ENCODE measurements around the gene DYNC2H1.
"Not testable (repeated sequence)": the region's sequence is repeated elsewhere in the genome, so short reads cannot be mapped to it uniquely, and the experiment has no call there.

DYNC2H1 gene

DNA sequence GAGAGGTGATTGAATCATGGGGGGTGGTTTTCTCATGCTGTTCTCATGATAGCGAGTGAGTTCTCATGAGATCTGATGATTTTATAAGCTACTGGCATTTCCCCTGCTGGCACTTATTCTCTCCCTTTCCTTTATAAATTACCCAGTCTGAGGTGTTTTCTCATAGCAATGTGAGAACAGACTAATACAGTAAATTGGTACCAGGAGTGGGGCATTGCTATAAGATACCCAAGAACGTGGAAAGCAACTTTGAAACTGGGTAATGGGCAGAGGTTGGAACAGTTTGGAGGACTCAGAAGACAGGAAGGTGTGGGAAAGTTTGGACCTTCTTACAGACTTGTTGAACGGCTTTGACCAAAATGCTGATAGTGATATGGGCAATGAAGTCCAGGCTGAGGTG, 265.0 kb downstream of the DYNC2H1 start:
- DNase-seq, result not testable (repeated sequence)

DNA sequence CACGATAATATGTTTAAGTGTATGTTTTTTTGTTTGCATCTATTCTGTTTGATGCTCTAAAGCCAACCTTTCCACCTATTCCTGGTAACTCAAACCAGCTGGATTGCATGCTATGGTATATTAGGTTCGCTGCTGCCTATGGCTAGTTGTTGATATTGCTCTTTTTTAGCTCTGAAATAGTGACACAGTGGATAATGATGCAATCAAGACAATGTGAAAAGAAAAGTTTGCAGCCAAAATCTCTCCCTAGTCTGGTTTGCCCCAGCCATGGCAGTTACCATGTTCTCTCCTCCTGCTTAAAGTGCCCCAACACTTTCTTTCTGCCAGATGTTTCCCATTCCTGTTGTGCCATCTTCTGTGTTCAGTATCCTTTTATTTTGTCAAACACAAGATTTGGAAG, 269.7 kb downstream of the DYNC2H1 start:
- DNase-seq, result no peak

GRCh38 chr11:103380031-103380430, 270.8 kb downstream of the DYNC2H1 start:
- DNase-seq, result no peak

- no peak for DNase-seq
These were observed 275.4 kb downstream of the DYNC2H1 start for GRCh38 chr11:103384652-103385051.

GRCh38 chr11:103395612-103396011, 286.4 kb downstream of the DYNC2H1 start:
- DNase-seq, result peak; percentile 62

DNA sequence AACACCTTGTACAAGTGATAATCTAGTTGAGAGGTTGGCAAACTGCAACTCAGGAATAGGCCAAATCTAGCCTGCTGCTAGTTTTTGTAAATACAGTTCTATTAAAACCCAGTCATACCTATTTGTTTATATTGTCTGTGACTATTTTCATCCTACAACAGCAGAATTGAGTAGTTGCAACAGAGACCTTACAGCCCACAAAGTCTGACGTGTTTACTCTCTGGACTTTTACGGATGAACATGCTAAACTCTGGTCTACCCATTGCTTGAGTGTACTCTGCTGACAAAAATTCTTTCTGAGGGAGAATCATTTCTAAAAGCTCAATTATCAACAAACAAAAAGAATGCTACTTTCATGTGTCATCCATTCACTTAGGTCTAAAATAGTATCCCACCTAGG, 287.0 kb downstream of the DYNC2H1 start:
- no peak for DNase-seq

DNA sequence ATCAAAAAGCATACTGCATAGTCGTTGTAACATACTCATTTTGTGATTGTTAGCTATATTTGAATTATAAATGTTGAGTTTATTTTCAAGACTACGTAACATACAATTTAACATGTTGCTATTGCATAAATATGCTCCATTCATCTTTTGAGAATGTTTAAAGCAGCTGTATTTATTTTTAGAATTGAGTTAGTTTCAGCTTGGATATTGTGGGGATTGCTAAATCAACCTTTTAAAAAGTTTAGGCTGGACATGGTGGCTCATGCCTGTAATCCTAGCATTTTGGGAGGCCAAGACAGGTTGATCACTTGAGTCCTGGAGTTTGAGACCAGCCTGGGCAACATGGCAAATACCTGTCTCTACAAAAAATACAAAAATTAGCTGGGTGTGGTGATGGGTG, 288.1 kb downstream of the DYNC2H1 start:
- no peak for DNase-seq

DNA sequence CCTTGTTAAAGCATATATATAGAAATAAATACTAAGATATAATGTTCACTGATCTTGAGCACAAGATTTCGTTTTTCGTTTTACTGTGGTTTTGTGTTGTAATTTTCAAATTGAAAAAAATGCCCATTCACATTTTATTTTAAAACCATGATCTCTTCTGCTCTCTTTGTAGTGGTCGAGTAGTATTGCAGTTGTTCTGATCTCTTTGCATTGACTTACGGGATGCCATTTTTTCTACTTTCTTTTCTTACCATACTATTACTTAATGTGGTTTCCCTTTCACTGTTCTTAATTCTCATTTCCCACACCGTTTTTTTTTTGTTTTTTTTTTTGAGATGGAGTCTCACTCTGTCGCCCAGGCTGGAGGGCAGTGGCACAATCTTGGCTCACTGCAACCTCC, 289.6 kb downstream of the DYNC2H1 start:
- no peak for DNase-seq

DNA sequence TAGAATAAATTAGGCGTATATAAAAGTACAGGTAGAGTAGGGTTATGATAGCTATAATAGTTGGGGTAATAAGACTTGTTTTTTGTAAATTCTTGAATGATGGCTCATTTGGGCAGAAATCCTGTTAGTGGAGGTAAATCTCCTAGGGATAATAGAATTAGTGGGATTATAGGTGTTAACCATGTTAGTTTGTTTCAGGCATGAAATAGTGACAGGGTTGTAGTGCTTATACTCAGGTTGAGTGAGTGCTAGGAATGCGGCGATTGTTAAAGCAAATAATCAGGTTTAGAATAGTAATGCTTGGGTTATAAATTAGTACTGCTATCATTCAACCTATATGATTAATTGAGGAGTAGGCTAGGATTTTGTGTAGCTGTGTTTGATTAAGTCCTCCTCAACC, 297.1 kb downstream of the DYNC2H1 start:
- no peak for DNase-seq

GRCh38 chr11:103407641-103408040, 298.4 kb downstream of the DYNC2H1 start:
- no peak for DNase-seq

DNA sequence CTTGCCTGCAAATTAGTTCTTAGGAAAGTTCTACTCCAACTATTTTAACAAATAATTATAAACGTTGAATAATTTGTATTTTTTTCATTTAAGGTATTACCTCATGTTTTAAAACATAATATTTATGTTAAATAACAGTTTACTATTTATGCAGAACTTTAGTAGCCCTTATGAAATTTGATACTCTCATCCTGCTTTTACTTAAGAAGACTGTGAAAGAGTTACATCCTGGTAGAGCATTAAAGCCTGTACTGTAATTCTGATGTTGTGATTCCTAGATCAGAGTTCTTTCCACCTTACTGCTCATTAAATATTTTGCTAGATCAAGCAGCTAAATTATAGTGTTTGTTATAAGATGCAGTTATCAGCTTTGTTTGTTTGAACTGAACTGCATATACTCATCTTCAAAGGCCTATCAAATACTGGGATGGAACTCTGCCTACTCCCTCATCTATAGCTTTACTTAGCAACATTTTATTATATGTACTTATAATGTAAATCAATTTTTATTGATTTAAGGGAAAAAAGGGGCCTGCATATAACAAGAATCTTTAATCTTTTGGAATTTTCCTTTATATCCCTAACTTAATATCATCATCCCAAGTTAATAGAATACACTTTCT, 304.2 kb downstream of the DYNC2H1 start:
- DNase-seq, result no peak

GRCh38 chr11:103418014-103418413, 308.8 kb downstream of the DYNC2H1 start:
- no peak for DNase-seq

GRCh38 chr11:103420593-103420992, 311.4 kb downstream of the DYNC2H1 start:
- no peak for DNase-seq

GRCh38 chr11:103433386-103434072, 324.3 kb downstream of the DYNC2H1 start:
- DNase-seq, result peak; percentile 89

DNA sequence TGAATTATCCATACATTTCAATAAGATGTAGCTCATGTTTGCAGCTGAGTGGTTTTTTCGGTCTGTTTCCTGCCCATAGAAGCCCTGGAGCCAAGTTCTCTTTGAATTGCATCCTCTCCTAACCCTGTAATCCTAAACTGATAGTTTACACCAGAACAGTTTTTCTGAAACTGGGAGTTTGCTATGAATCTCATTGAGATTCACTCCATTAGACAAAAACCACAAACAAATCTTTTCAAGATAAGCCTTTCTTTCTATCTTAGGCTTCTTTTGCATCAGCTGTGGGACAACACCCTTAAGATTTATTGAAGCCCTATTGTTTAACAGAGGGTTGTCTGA, 324.8 kb downstream of the DYNC2H1 start:
- DNase-seq, result peak; percentile 50

GRCh38 chr11:103436131-103436770, 327.0 kb downstream of the DYNC2H1 start:
- DNase-seq, result no peak

GRCh38 chr11:103441021-103441420, 331.8 kb downstream of the DYNC2H1 start:
- DNase-seq, result no peak

DNA sequence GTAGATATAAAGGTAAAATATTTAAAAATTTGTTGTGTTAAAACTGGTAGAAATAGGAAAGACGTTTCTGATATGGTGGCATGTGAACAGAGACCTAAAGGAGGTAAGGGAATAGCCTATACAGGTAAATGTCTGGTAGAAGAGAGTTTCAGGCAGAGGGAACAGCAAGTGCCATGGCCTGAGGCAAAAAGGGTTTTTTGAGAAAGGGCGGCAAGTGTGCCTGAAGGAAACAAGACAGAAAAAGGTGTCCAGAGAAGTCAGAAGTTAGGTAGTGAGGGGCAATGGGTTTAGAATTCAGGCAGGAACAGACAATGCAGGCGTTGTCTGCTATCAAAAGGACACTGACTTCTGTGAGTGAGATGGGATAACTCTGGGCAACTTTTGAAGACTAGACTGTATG, 339.7 kb downstream of the DYNC2H1 start:
- no peak for DNase-seq

DNA sequence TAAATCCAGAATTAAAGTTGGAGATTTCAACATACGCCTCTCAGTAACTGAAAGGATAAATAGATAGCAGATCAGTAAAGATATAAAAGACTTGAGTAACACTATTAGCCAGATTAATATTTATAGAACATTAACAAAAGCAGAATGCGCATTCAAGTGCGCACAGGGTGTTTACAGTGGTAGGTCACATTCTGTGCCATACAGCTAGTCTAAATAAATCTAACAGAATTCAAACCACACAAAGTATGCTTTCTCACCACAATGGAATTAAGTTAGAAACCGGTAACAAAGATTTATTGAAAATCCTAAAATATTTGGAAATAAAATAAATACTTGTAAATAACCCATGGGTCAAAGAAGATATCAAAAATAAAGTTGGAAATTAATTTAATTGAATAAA, 341.0 kb downstream of the DYNC2H1 start:
- no peak for DNase-seq

DNA sequence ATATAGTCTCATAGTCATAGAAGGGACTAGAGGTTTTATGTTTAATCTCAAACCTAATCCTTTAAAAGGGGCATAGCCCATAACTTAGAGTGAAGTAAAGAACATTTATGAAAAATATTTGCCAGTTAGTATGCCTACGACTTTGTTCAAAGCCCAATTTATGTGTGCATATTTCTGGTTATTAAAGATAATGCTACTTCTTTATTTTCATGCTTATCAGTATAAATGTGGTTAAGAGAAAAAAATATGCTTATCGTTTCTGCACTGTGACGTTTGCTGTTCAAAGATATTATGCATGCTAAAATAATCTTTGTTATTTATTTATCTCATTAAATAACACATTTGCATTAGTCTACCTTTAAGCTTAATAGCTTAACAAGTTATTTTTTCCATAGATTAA, 343.9 kb downstream of the DYNC2H1 start:
- DNase-seq, result no peak

GRCh38 chr11:103453915-103454709, 344.9 kb downstream of the DYNC2H1 start:
- no peak for DNase-seq

- no peak for DNase-seq
These were observed 355.2 kb downstream of the DYNC2H1 start for GRCh38 chr11:103464420-103464819.

- DNase-seq, result no peak
These were observed 356.4 kb downstream of the DYNC2H1 start for GRCh38 chr11:103465555-103466140.

Measured in NCI-H226 (cell line).